Cerebellar nuclear complex (tissue), 1 donor: ENCODE data around the gene TPSG1.
"Not testable (repeated sequence)": the region's sequence is repeated elsewhere in the genome, so short reads cannot be mapped to it uniquely, and the experiment has no call there.

Experiments used
- DNase-seq, 2 experiments: peaks; one replicate each; lab custom pipeline; 2025; lab: John Stamatoyannopoulos, UW

Gene TPSG1

DNA sequence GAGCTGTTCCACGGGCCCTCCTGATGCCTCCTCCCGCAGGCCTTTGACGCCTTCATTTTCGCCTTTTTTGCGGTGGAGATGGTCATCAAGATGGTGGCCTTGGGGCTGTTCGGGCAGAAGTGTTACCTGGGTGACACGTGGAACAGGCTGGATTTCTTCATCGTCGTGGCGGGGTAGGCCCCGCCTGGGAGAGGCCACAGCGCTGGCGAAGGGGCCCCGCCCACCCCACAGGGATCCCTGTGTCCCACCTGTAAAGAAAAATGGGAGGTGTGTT is 29.7 kb downstream of the TPSG1 start:
- no peak for DNase-seq

DNA sequence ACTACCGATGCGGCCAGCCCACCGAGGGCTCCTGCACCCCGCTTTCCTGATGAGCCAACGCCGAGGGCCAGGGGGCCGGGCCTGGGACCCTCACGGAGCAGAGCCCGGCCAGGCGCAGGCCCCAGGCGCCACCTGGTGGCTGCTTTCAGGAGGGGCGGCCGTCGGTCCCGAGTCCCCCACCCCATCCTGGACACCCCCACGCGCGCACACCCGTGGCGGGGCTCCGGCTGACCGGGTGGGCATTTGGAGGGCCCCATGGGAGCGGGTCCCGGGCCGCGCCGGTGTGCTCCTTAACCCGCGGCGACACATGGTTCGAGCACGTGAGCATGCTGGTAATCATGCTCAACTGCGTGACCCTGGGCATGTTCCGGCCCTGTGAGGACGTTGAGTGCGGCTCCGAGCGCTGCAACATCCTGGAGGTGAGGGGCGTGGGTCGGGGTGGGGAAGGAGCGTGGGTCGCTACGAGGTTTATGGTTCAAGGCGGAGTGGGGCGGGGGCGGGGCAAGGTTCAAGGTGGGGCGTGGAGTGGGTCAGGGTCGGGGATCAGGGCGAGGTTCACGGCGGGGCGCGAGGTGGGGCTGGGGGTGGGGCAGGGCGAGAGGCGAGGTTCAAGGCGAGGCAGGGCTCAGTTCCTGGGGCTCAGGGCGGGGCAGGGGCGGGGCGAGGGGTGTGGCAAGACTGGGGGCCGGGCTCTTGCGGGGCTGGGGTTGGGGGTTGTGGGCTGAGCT is 30.2 kb downstream of the TPSG1 start:
- DNase-seq, result no peak

GRCh38 chr16:1193825-1194581 is 31.1 kb downstream of the TPSG1 start:
- no peak for DNase-seq

GRCh38 chr16:1193143-1193824 is 31.8 kb downstream of the TPSG1 start:
- DNase-seq, result no peak

- no peak for DNase-seq
Measured at GRCh38 chr16:1192384-1193073, 32.5 kb downstream of the TPSG1 start.

DNA sequence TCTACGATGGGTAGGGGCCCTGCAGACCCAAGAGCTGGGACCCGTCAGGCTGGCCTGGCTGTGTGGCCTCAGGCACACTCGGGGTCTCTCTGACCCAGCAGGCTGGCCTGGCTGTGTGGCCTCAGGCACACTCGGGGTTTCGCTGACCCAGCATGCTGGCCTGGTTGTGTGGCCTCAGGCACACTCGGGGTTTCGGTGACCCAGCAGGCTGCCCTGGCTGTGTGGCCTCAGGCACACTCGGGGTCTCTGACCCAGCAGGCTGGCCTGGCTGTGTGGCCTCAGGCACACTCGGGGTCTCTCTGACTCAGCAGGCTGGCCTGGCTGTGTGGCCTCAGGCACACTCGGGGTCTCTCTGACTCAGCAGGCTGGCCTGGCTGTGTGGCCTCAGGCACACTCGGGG is 34.3 kb downstream of the TPSG1 start:
- not testable (repeated sequence) for DNase-seq

- DNase-seq, result no peak
Measured at GRCh38 chr16:1189455-1189854, 35.6 kb downstream of the TPSG1 start.

GRCh38 chr16:1188432-1189189 is 36.5 kb downstream of the TPSG1 start:
- no peak for DNase-seq

GRCh38 chr16:1185460-1186207 is 39.4 kb downstream of the TPSG1 start:
- DNase-seq, result not testable (repeated sequence)

GRCh38 chr16:1184980-1185379 is 40.1 kb downstream of the TPSG1 start:
- no peak for DNase-seq

- DNase-seq, result no peak
Measured at GRCh38 chr16:1184156-1184868, 40.8 kb downstream of the TPSG1 start.

DNA sequence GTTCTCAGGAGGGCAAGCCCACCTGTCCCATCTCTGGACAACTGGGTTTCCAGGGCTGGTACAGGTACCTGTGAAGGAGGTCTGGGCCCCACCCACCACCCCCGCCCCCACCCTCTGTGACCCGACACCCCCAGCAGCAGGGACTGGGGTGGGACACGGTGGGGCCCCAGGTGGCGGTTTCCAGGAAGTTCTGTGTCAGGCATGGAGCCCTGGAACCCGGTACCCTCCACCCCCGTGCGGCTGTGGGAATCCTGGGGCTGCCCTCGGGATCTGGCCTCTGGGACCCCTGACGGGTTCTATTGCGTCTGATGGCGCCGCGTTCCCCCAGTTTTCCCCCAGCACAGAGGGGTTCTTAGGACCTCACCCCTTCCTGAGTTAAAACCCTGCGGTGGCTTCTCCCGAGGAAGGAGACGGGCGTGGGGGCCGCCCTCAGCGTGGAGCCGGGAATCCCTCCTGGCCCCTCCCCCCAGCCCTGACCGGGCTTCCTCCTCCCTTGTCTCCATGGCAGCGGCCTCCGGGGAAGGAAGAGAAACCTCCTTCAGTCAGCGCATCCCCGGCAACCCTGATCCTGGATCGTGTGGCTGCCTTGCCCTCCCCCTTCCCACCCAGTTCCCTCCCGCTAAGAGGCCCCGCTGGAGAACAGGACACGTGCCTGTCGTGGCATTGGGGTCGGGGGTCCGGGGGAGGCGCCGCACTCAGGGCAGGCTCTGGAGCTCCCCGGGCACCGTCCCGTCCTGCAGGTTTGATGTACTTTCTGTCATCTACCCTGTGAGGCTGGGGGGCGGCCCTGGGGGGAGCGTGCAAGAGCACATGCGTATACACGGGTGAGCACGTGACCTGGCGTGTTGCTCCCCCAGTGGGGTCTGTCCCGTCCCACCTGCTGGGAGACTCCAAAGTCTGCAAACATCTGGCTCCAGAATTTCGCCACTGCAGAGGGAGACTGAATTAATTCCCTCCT is 41.8 kb downstream of the TPSG1 start:
- no peak for DNase-seq

DNA sequence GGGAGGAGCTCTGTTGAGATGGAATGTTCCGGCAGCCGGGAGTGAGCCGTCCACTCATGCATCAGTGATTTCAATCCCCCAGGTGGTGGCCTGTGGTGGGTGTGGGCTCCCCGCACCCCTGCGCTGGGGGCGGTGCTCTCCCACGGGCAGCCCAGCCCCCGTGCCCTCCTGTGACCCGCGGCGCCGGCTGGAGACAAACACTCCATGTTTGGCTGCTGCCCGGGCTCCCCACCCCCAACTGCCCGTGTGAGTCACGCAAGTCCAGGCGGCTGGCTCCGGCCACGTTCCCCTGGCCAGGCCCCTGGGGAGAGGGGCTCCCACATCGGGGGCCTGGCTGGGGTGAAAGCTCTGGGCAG is 42.8 kb downstream of the TPSG1 start:
- no peak for DNase-seq

- DNase-seq, result no peak
Measured at GRCh38 chr16:1181404-1182315, 43.4 kb downstream of the TPSG1 start.

DNA sequence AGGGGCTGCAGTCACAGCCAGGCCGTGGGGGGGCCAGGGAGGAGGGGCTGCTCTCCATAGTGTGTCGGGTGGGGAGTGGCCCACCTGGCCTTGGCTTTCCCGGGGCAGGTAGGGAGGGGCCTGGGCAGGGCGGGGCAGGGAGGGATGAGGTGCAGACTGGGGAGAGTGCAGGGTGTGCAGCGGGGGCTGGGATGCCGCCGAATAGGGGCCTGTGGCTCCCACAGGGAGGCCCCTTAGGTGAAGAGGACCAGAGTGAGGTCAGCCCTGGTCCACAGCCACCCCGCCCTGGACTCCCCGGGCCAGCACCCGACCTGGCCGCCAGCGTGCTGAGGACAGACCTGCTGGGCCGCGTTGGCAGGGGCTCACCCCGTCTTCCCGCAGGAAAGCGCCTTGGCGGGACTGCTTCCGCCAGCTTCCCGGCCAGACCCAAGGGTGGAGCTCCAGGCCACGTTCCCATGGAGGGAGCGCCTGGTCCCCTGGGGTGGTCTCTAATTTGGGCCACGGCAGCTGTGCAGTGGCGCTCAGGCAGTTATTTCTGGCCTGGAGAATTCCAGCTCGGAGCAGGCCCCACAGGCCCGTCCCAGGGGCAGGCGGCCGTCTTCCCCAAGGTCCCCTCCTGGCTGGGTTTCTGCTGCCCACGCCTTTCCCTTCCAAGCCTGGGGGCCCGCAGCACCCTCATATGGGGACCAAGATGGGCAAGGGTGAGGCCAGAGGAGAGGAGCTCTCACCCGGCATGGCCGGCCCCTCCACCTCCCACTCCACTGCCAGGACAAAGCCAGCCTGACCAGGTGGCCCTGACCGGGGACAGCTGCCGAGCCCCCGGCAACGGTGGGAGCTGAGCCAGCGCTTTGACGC is 44.3 kb downstream of the TPSG1 start:
- DNase-seq, result no peak

GRCh38 chr16:1178295-1178910 is 46.7 kb downstream of the TPSG1 start:
- DNase-seq, result no peak

DNA sequence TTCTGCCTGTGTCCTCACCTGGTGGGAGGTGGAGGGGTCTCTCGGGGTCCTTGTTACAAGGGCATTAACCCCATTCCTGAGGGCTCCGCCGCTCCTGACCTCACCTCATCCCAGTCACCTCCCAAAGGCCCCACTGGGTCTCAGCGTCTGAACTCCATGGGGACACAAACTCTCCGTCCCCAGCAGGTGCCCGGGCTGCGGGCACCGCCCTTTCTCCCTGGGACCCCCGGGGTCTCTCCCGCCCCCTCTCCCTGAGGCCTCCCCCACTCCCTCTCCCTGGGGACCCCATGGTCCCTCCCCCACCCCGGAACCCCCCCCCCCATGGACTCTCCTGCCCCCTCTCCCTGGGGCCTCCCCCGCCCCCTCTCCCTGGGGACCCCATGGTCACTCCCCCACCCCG is 47.3 kb downstream of the TPSG1 start:
- DNase-seq, result no peak
